Spinal cord (tissue), 10 donors: ENCODE results near the gene QKI. TPM values are rescaled to one million over a fixed set of nuclear protein-coding genes. Genes with fewer than 3 reads are reported as not detected.

Source experiments
- DNase-seq, 6 donors: peaks; one replicate each; pipeline versions ENCODE4 v3.0.0 to v3.0.0-alpha.2; 2013 to 2015; ENCODE audit warnings: low spot score in 6 of 6, low read depth in 4 of 6
- H3K27ac ChIP-seq: one replicate; pipeline ENCODE4 v1.5.1; 2013; ENCODE audit warnings: low read depth, low read length, control low read depth
- H3K27me3 ChIP-seq: one replicate; pipeline ENCODE4 v1.6.1; 2013; ENCODE audit warnings: low read length; ENCODE audit not compliant: control insufficient read depth, insufficient read depth
- H3K36me3 ChIP-seq: one replicate; pipeline ENCODE4 v1.6.1; 2013; ENCODE audit warnings: low read length; ENCODE audit not compliant: control insufficient read depth, insufficient read depth
- H3K4me1 ChIP-seq: one replicate; pipeline ENCODE4 v1.6.1; 2013; ENCODE audit warnings: low read length; ENCODE audit not compliant: control insufficient read depth, insufficient read depth
- H3K4me3 ChIP-seq: one replicate; pipeline ENCODE4 v1.5.1; 2013; ENCODE audit warnings: low read depth, low read length, control low read depth
- H3K9me3 ChIP-seq: one replicate; pipeline ENCODE4 v1.6.1; 2013; ENCODE audit warnings: low read length; ENCODE audit not compliant: control insufficient read depth, insufficient read depth
- WGBS: methylation state at CpG from one replicate; pipeline ENCODE4 v1.1.5; 2013; ENCODE audit warnings: missing lambda C conversion rate; ENCODE audit not compliant: insufficient coverage; 5-methylcytosine and 5-hydroxymethylcytosine counted together
- long read RNA-seq, 4 donors: transcript quantifications; one replicate each; lab custom pipeline, GENCODE V29; 2026
- polyA plus RNA-seq, 2 donors: library from polyadenylated mRNA; unstranded; fragments of 120-200 nt; gene quantifications; one replicate each; pipeline ENCODE4 v1.2.1, GENCODE V29; 2013; ENCODE audit not compliant: insufficient read length in 2 of 2
- total RNA-seq, 2 donors: library from RNA; depleted of rRNA in 1 of 2; stranded (reverse); fragments of 120-200 nt in 1 of 2; fragments of >200 nt in 1 of 2; gene quantifications; one replicate each; pipeline versions ENCODE4 v1.2.3 to v1.2.4, GENCODE V29; 2013 to 2014
- donor health status: healthy.

QKI gene
- 100 to 1,000 TPM; 544 to 877 TPM for total RNA-seq
- 100 to 1,000 TPM; 346 to 657 TPM for polyA plus RNA-seq
- long read RNA-seq, donor 1, full-length matches to known transcripts = 97 of 118 reads
- long read RNA-seq, donor 1, partial matches to known transcripts = 21 of 118 reads
- long read RNA-seq, donor 1, other reads (novel, unspliced or antisense) = 0 of 118 reads
- long read RNA-seq, donor 2, full-length matches to known transcripts = 64 of 138 reads
- long read RNA-seq, donor 2, partial matches to known transcripts = 74 of 138 reads
- long read RNA-seq, donor 2, other reads (novel, unspliced or antisense) = 0 of 138 reads
- long read RNA-seq, donor 3, full-length matches to known transcripts = 84 of 168 reads
- long read RNA-seq, donor 3, partial matches to known transcripts = 84 of 168 reads
- long read RNA-seq, donor 3, other reads (novel, unspliced or antisense) = 0 of 168 reads
- long read RNA-seq, donor 4, full-length matches to known transcripts = 15 of 15 reads
- long read RNA-seq, donor 4, partial matches to known transcripts = 0 of 15 reads
- long read RNA-seq, donor 4, other reads (novel, unspliced or antisense) = 0 of 15 reads

DNA sequence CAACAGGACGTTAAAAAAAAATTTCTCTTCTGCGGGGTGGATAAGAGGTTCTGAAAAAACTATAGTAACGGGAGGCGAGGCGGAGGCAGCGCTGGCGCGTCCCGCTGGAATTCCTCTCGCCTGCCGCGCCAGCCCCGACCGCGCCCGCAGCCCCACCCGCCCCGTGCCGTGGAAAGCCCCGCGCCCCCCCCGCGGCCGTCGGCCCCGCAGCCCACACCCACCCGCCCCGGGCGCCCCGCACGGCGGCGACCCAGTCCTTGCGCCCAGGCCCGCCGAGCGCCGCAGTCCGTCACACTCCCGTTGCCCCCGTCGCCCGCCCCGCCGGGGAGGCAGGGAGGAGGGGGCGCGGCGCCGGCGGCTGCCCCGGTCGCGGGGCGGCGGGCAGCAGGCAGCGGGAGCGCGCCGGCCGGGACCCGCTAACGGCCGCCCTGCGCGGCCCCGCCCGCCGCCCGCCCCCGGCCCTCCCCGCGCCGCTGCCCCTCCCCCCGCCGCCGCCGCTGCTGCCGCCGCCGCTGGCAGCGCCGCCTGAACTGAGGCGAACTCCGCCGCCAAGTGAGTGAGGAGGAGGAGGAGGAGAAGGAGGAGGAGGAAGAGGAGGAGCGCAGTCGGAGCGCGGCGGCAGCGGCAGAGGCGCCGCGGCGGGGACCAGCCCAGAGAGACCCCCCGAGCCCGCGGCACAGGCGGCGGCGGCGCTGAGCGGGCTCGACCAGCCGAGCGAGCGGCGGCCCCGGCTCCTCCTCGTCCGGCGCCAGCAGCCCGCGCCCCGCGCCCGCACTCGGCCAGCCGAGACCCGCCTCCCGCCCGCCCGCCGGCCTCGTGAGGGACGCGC lies at the start of gene QKI:
TSS of gene QKI (plus strand) at position 602 of the 829 bp plus-strand sequence. CDS start 476 bp downstream, outside the sequence.
- Histone ChIP-seq H3K9me3 (no peaks in the 10 kb centered on the region), H3K36me3 (no peaks in the 10 kb centered on the region), H3K27ac (peak within 1 kb of the TSS; percentile 98), H3K4me1 (peaks cover 8% of the 10 kb centered on the region), H3K27me3 (no peaks in the 10 kb centered on the region), H3K4me3 (peak within 1 kb of the TSS; percentile 90)
- DNase-seq = peak in 2 of 6 donors; percentile 92 to 94
- WGBS = under 1% methylated on average over 127 of the region's 127 CpGs

DNA sequence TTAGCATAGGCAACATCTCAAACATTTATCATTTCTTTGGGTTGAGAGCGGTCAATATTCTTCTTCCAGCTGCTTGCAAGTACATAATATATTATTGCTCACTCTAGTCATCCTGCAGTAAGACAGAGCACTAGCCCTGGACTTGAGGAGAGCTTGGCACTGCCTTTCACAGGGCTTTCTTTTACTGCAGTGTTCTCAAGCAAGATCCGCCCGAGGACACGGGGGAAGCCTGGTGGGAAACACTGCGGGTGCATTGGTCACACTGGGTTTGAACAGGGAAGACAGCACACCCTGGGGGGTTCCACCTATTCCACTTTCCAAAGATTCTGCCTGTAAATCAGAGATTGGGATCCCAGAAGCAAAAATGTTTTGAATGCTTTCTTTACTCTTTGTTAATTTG lies 48.2 kb upstream of the QKI start:
- no peaks in the 10 kb centered on the region for H3K36me3 ChIP-seq
- no CpG with 5 or more reads among the region's 5 CpGs for WGBS
- H3K9me3 ChIP-seq = no peaks in the 10 kb centered on the region
- peak in 1 of 6 donors; percentile 42 for DNase-seq
- H3K27ac ChIP-seq = peak overlapping the region; percentile 19
- no peak overlapping the region for H3K4me3 ChIP-seq
- H3K27me3 ChIP-seq = no peaks in the 10 kb centered on the region
- H3K4me1 ChIP-seq = peaks cover 13% of the 10 kb centered on the region

GRCh38 chr6:163367497-163368183 lies 46.9 kb upstream of the QKI start:
- Histone ChIP-seq H3K27me3 (no peaks in the 10 kb centered on the region), H3K27ac (no peak overlapping the region), H3K9me3 (no peaks in the 10 kb centered on the region), H3K4me1 (peaks cover 13% of the 10 kb centered on the region), H3K4me3 (no peak overlapping the region), H3K36me3 (no peaks in the 10 kb centered on the region)
- WGBS = 92% methylated on average over 4 of the region's 6 CpGs
- DNase-seq = no peak

GRCh38 chr6:163369141-163369540 lies 45.4 kb upstream of the QKI start:
- peaks cover 13% of the 10 kb centered on the region for H3K4me1 ChIP-seq
- no peak overlapping the region for H3K4me3 ChIP-seq
- no CpG with 5 or more reads among the region's 1 CpG for WGBS
- DNase-seq = no peak
- H3K27me3 ChIP-seq = no peaks in the 10 kb centered on the region
- H3K9me3 ChIP-seq = no peaks in the 10 kb centered on the region
- no peaks in the 10 kb centered on the region for H3K36me3 ChIP-seq
- H3K27ac ChIP-seq = no peak overlapping the region

GRCh38 chr6:163369628-163370365 lies 44.7 kb upstream of the QKI start:
- peaks cover 13% of the 10 kb centered on the region for H3K4me1 ChIP-seq
- 90% methylated on average over 13 of the region's 15 CpGs for WGBS
- no peaks in the 10 kb centered on the region for H3K27me3 ChIP-seq
- no peaks in the 10 kb centered on the region for H3K36me3 ChIP-seq
- no peak overlapping the region for H3K4me3 ChIP-seq
- no peak for DNase-seq
- no peaks in the 10 kb centered on the region for H3K9me3 ChIP-seq
- no peak overlapping the region for H3K27ac ChIP-seq

GRCh38 chr6:163370464-163371117 lies 43.9 kb upstream of the QKI start:
- DNase-seq = peak in 1 of 6 donors; percentile 45
- no peaks in the 10 kb centered on the region for H3K27me3 ChIP-seq
- H3K36me3 ChIP-seq = no peaks in the 10 kb centered on the region
- H3K9me3 ChIP-seq = no peaks in the 10 kb centered on the region
- H3K4me3 ChIP-seq = no peak overlapping the region
- WGBS = 18% methylated on average over 3 of the region's 5 CpGs
- H3K4me1 ChIP-seq = peaks cover 13% of the 10 kb centered on the region
- H3K27ac ChIP-seq = no peak overlapping the region

- no peaks in the 10 kb centered on the region for H3K36me3 ChIP-seq
- no peak overlapping the region for H3K27ac ChIP-seq
- DNase-seq = peak in 2 of 6 donors; percentile 36 to 44
- no peaks in the 10 kb centered on the region for H3K27me3 ChIP-seq
- H3K4me1 ChIP-seq = peaks cover 11% of the 10 kb centered on the region
- H3K4me3 ChIP-seq = no peak overlapping the region
- no CpG with 5 or more reads among the region's 2 CpGs for WGBS
- no peaks in the 10 kb centered on the region for H3K9me3 ChIP-seq
Observed at GRCh38 chr6:163371129-163371528, 43.4 kb upstream of the QKI start.

- Histone ChIP-seq H3K36me3 (no peaks in the 10 kb centered on the region), H3K4me1 (peaks cover 5% of the 10 kb centered on the region), H3K27ac (no peak overlapping the region), H3K9me3 (no peaks in the 10 kb centered on the region), H3K27me3 (no peaks in the 10 kb centered on the region), H3K4me3 (no peak overlapping the region)
- 90% methylated on average over 8 of the region's 9 CpGs for WGBS
- DNase-seq = no peak
Observed at GRCh38 chr6:163373240-163373639, 41.3 kb upstream of the QKI start.
